ENCODE results near the gene USP22. TPM values are rescaled to one million over a fixed set of nuclear protein-coding genes. Genes with fewer than 3 reads are reported as not detected.

The USP22 gene
- total and polyA plus RNA-seq, 2 donors (not counting 1 experiment from before 2014, with no cell fraction given) = 235 TPM

DNA sequence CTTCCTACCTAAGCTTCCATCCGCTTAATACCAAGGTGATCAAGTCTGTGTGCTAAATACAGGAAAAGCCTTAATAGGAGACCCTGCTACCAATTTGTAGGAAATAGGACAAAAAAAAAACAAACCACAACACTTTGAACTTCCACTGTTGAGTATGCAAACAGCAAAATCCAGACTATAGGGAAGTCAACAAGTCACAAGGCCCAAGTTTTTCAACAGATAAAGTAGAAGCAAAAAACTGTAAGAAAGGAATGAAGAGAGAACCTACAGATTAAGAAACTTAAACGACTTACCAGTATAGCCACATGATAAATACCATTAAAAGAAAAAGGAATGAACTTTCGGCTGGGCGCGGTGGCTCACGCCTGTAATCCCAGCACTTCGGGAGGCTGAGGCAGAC lies 7.4 kb downstream of the USP22 start:
- TF ChIP-seq, protein P1, sequence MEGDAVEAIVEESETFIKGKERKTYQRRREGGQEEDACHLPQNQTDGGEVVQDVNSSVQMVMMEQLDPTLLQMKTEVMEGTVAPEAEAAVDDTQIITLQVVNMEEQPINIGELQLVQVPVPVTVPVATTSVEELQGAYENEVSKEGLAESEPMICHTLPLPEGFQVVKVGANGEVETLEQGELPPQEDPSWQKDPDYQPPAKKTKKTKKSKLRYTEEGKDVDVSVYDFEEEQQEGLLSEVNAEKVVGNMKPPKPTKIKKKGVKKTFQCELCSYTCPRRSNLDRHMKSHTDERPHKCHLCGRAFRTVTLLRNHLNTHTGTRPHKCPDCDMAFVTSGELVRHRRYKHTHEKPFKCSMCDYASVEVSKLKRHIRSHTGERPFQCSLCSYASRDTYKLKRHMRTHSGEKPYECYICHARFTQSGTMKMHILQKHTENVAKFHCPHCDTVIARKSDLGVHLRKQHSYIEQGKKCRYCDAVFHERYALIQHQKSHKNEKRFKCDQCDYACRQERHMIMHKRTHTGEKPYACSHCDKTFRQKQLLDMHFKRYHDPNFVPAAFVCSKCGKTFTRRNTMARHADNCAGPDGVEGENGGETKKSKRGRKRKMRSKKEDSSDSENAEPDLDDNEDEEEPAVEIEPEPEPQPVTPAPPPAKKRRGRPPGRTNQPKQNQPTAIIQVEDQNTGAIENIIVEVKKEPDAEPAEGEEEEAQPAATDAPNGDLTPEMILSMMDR (conservative IDR thresholded peaks at IDR 0.05 in 1 of 2, IDR thresholded peaks at IDR 0.05 in 1 of 2; ENCODE audit: low read depth in 1 of 2, low read length in 2 of 2) = no peak
- TF ChIP-seq EZH2 (IDR thresholded peaks at IDR 0.05; ENCODE audit: low read length, missing control alignments) = no peak
- Histone ChIP-seq H4K20me1 (ENCODE audit: control insufficient read depth, extremely low read depth, insufficient read depth, low read length) (peaks cover 31% of the 10 kb centered on the region), H3K4me3 (replicated peaks in 1 of 4; ENCODE audit: control extremely low read depth in 1 of 4, insufficient read depth in 1 of 4, low read depth in 3 of 4, low read length in 4 of 4) (no peak overlapping the region), H3K9me3 (ENCODE audit: control insufficient read depth, insufficient read depth, low read depth, low read length) (no peaks in the 10 kb centered on the region), H3K79me2 (ENCODE audit: control insufficient read depth, insufficient read depth, low read length) (peaks cover 98% of the 10 kb centered on the region), H3K27ac (ENCODE audit: insufficient read depth, low read length) (peak overlapping the region; percentile 8), H3K9ac (ENCODE audit: insufficient read depth, low read length) (no peak overlapping the region), H3K4me2 (ENCODE audit: extremely low read depth, insufficient read depth, low read length) (peak overlapping the region; percentile 78), H2AFZ (ENCODE audit: low read length) (no peak overlapping the region), H3K4me1 (ENCODE audit: control insufficient read depth, extremely low read depth, insufficient read depth, low read length) (peaks cover 24% of the 10 kb centered on the region), H3K27me3 (ENCODE audit: control insufficient read depth, insufficient read depth, low read length) (no peaks in the 10 kb centered on the region), H3K36me3 (ENCODE audit: control insufficient read depth, insufficient read depth, low read length) (peaks cover 3% of the 10 kb centered on the region)
- no peak for DNase-seq (ENCODE audit: low read depth in 2 of 2)

DNA sequence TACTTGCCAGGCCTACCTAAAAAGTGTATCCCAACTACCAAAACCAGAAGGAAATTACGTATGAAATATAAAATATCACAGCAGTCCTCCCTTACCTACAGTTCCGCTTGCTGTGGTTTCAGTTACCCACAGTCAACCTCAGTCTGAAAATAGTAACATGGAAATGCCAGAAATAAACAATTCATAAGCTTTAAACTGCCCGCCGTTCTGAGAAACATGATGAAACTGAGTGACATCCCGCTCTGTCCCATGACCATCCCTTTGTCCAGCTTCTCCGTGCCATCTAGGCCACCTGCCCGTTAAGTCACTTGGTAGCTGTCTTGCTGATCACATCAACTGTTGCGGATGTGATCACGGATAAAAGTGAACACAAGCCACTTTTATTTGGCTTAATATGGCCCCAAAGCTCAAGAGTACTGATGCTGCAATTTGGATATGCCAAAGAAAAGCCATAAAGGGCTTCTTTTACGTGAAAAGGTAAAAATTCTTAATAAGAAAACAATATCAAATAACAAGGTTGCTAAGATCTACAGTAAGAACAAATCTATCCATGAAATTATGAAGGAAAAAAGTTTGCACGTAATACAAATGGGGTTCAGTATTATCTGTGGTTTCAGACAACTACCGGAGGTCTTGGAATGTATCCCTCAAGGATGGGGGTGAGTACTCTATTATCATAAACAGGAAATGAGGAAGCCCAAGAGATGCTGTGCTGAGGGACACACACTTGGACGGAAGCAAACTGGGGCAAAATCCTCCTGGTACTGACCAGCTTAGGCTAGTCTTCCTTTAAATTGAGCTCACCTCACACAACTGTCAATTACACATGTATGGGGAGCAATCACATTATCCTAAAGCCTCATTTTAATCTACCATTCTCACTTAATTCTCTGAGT lies 8.2 kb downstream of the USP22 start:
- H3K27ac ChIP-seq (ENCODE audit: insufficient read depth, low read length) = peak overlapping the region; percentile 8
- peak overlapping the region; percentile 78 for H3K4me2 ChIP-seq (ENCODE audit: extremely low read depth, insufficient read depth, low read length)
- H3K4me1 ChIP-seq (ENCODE audit: control insufficient read depth, extremely low read depth, insufficient read depth, low read length) = peaks cover 24% of the 10 kb centered on the region
- H3K9me3 ChIP-seq (ENCODE audit: control insufficient read depth, insufficient read depth, low read depth, low read length) = no peaks in the 10 kb centered on the region
- no peaks in the 10 kb centered on the region for H3K27me3 ChIP-seq (ENCODE audit: control insufficient read depth, insufficient read depth, low read length)
- no peak overlapping the region for H3K9ac ChIP-seq (ENCODE audit: insufficient read depth, low read length)
- H4K20me1 ChIP-seq (ENCODE audit: control insufficient read depth, extremely low read depth, insufficient read depth, low read length) = peaks cover 30% of the 10 kb centered on the region
- peak; percentile 38 to 61 for DNase-seq (ENCODE audit: low read depth in 2 of 2)
- no peak for TF ChIP-seq EZH2 (IDR thresholded peaks at IDR 0.05; ENCODE audit: low read length, missing control alignments)
- TF ChIP-seq, protein P1 (conservative IDR thresholded peaks at IDR 0.05 in 1 of 2, IDR thresholded peaks at IDR 0.05 in 1 of 2; ENCODE audit: low read depth in 1 of 2, low read length in 2 of 2) = no peak
- no peak overlapping the region for H2AFZ ChIP-seq (ENCODE audit: low read length)
- H3K4me3 ChIP-seq (replicated peaks in 1 of 4; ENCODE audit: control extremely low read depth in 1 of 4, insufficient read depth in 1 of 4, low read depth in 3 of 4, low read length in 4 of 4) = peak overlapping the region in 3 of 4 experiments; percentile 5 to 35 (median 33)
- H3K36me3 ChIP-seq (ENCODE audit: control insufficient read depth, insufficient read depth, low read length) = peaks cover 3% of the 10 kb centered on the region
- H3K79me2 ChIP-seq (ENCODE audit: control insufficient read depth, insufficient read depth, low read length) = peaks cover 98% of the 10 kb centered on the region

DNA sequence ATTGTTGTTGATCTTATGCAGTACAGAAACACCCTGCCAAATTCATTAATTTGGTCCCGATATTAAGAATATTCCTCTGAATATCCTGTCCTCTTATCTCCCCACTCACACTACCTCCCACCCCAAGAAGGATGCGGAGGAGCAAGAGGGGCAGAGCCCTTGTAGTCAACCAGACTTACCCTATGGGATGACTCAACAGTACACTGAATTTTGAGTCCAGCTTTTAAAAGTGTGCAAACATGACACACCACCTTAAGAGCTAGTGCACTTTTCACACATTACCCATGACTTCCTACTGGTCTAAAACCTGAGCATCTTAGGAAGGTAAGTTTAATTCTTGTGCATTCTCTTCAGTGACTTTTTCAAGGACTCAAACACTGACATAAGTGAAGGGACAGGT lies 9.5 kb downstream of the USP22 start:
- Histone ChIP-seq H3K4me1 (ENCODE audit: control insufficient read depth, extremely low read depth, insufficient read depth, low read length) (peaks cover 32% of the 10 kb centered on the region), H2AFZ (ENCODE audit: low read length) (no peak overlapping the region), H3K9me3 (ENCODE audit: control insufficient read depth, insufficient read depth, low read depth, low read length) (no peaks in the 10 kb centered on the region), H3K9ac (ENCODE audit: insufficient read depth, low read length) (no peak overlapping the region), H3K4me3 (replicated peaks in 1 of 4; ENCODE audit: control extremely low read depth in 1 of 4, insufficient read depth in 1 of 4, low read depth in 3 of 4, low read length in 4 of 4) (no peak overlapping the region), H3K79me2 (ENCODE audit: control insufficient read depth, insufficient read depth, low read length) (peaks cover 98% of the 10 kb centered on the region), H4K20me1 (ENCODE audit: control insufficient read depth, extremely low read depth, insufficient read depth, low read length) (peaks cover 33% of the 10 kb centered on the region), H3K4me2 (ENCODE audit: extremely low read depth, insufficient read depth, low read length) (peak overlapping the region; percentile 1), H3K27me3 (ENCODE audit: control insufficient read depth, insufficient read depth, low read length) (no peaks in the 10 kb centered on the region), H3K27ac (ENCODE audit: insufficient read depth, low read length) (no peak overlapping the region), H3K36me3 (ENCODE audit: control insufficient read depth, insufficient read depth, low read length) (peaks cover 3% of the 10 kb centered on the region)
- peak; percentile 39 to 48 for DNase-seq (ENCODE audit: low read depth in 2 of 2)
- TF ChIP-seq, protein P1 (conservative IDR thresholded peaks at IDR 0.05 in 1 of 2, IDR thresholded peaks at IDR 0.05 in 1 of 2; ENCODE audit: low read depth in 1 of 2, low read length in 2 of 2) = no peak
